ENCODE measurements around the gene ACTRT3.

Gene ACTRT3

DNA sequence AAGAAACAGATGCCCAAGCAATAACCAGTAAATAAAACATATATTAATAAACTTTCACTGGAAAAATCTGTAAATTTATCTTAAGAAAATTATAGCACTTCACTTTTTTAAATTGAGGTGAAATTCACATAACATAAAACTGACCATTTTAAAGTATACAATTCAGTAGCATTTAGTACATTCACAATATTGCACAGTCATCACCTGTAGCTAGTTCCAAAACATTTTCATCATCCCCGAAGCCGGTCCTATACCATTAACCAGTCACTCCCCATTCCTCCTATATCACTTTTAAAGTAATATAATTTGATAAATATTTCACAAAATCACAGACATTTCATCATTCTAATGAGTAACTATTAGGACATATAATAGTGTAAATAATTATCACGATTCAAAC is 35.3 kb upstream of the ACTRT3 start:
- no peak overlapping the region for H4K12ac ChIP-seq (ENCODE audit: low read depth, low read length)
- WGBS (ENCODE audit: extremely low coverage, insufficient coverage, insufficient read length): no CpG with 5 or more reads among the region's 3 CpGs
- H3K18ac ChIP-seq (ENCODE audit: low read length): no peak overlapping the region
- H3K27ac ChIP-seq (ENCODE audit: low read depth, low read length): no peak overlapping the region
- H4K91ac ChIP-seq (ENCODE audit: low read depth, low read length): no peak overlapping the region
- H3K4me3 ChIP-seq (ENCODE audit: low read depth, low read length): no peak overlapping the region
- no peak overlapping the region for H2BK5ac ChIP-seq (ENCODE audit: low read depth, low read length, poor library complexity)
- H3K4me2 ChIP-seq (ENCODE audit: low read length): no peak overlapping the region
- peaks cover 2% of the 10 kb centered on the region in 2 experiments for H3K36me3 ChIP-seq (ENCODE audit: control insufficient read depth in 1 of 2, insufficient read depth in 2 of 2, low read length in 2 of 2)
- H3K79me2 ChIP-seq (ENCODE audit: control insufficient read depth, insufficient read depth, low read length, poor library complexity): no peaks in the 10 kb centered on the region
- no peak overlapping the region for H2AFZ ChIP-seq (ENCODE audit: insufficient read depth, low read length, poor library complexity)
- H3K4me1 ChIP-seq (ENCODE audit: control insufficient read depth in 1 of 2, insufficient read depth in 2 of 2, low read length in 2 of 2): no peaks in the 10 kb centered on the region
- no peaks in the 10 kb centered on the region for H3K9me3 ChIP-seq (ENCODE audit: insufficient read depth, low read depth, low read length)
- H3K79me1 ChIP-seq (ENCODE audit: low read length): no peaks in the 10 kb centered on the region
- no peak overlapping the region for H3K23ac ChIP-seq (ENCODE audit: low read length)
- no peak overlapping the region for H3K9ac ChIP-seq (ENCODE audit: low read length)
- H2BK120ac ChIP-seq (ENCODE audit: insufficient read depth, low read length, poor library complexity): no peak overlapping the region
- DNase-seq: no peak
- H2AK5ac ChIP-seq (ENCODE audit: low read length): no peak overlapping the region
- H2BK12ac ChIP-seq (ENCODE audit: low read length): no peak overlapping the region
- H3K4ac ChIP-seq (ENCODE audit: low read depth, low read length): no peak overlapping the region
- H3K14ac ChIP-seq (ENCODE audit: low read length): no peak overlapping the region
- H4K8ac ChIP-seq (ENCODE audit: low read depth, low read length): no peak overlapping the region
- no peaks in the 10 kb centered on the region for H3K27me3 ChIP-seq (ENCODE audit: insufficient read depth, low read length)

DNA sequence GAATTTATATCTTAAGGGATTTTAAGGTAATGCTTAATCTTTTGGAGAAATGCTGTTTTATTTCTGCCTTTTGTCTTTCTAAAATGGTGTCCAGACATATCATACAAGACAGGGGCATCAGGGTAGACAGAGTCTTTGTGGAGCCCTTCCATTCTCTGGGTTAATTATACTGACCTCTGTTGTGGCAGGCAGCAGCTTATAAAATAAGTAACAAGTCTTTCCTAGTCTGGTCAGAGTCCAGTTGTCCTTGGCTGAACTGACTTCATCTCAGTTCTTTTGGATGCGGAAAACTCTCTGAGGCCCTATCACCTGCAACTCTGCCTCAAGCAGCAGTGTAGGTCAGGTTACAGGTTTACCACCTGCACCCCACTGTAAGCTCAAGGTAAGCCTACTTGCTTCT is 23.0 kb upstream of the ACTRT3 start:
- Histone ChIP-seq H3K9me3 (ENCODE audit: insufficient read depth, low read depth, low read length) (no peaks in the 10 kb centered on the region), H3K9ac (ENCODE audit: low read length) (no peak overlapping the region), H2BK120ac (ENCODE audit: insufficient read depth, low read length, poor library complexity) (no peak overlapping the region), H3K36me3 (ENCODE audit: control insufficient read depth in 1 of 2, insufficient read depth in 2 of 2, low read length in 2 of 2) (peaks cover 5 to 6% of the 10 kb centered on the region in 2 experiments), H3K18ac (ENCODE audit: low read length) (no peak overlapping the region), H3K4me2 (ENCODE audit: low read length) (no peak overlapping the region), H3K4me3 (ENCODE audit: low read depth, low read length) (no peak overlapping the region), H3K79me1 (ENCODE audit: low read length) (no peaks in the 10 kb centered on the region), H2AK5ac (ENCODE audit: low read length) (no peak overlapping the region), H3K4me1 (ENCODE audit: control insufficient read depth in 1 of 2, insufficient read depth in 2 of 2, low read length in 2 of 2) (no peaks in the 10 kb centered on the region), H3K14ac (ENCODE audit: low read length) (no peak overlapping the region), H3K4ac (ENCODE audit: low read depth, low read length) (no peak overlapping the region), H3K27me3 (ENCODE audit: insufficient read depth, low read length) (no peaks in the 10 kb centered on the region), H3K23ac (ENCODE audit: low read length) (no peak overlapping the region), H4K8ac (ENCODE audit: low read depth, low read length) (no peak overlapping the region), H4K91ac (ENCODE audit: low read depth, low read length) (no peak overlapping the region), H2BK12ac (ENCODE audit: low read length) (no peak overlapping the region), H3K27ac (ENCODE audit: low read depth, low read length) (no peak overlapping the region), H3K79me2 (ENCODE audit: control insufficient read depth, insufficient read depth, low read length, poor library complexity) (no peaks in the 10 kb centered on the region), H2BK5ac (ENCODE audit: low read depth, low read length, poor library complexity) (no peak overlapping the region), H2AFZ (ENCODE audit: insufficient read depth, low read length, poor library complexity) (no peak overlapping the region), H4K12ac (ENCODE audit: low read depth, low read length) (no peak overlapping the region)
- DNase-seq: no peak
- WGBS (ENCODE audit: extremely low coverage, insufficient coverage, insufficient read length): no CpG with 5 or more reads among the region's 1 CpG

GRCh38 chr3:169790687-169791429 is 21.5 kb upstream of the ACTRT3 start:
- H2AK5ac ChIP-seq (ENCODE audit: low read length): no peak overlapping the region
- H4K91ac ChIP-seq (ENCODE audit: low read depth, low read length): no peak overlapping the region
- no peaks in the 10 kb centered on the region for H3K79me1 ChIP-seq (ENCODE audit: low read length)
- no peak overlapping the region for H3K14ac ChIP-seq (ENCODE audit: low read length)
- no peak overlapping the region for H3K9ac ChIP-seq (ENCODE audit: low read length)
- no peak overlapping the region for H4K8ac ChIP-seq (ENCODE audit: low read depth, low read length)
- no peaks in the 10 kb centered on the region for H3K27me3 ChIP-seq (ENCODE audit: insufficient read depth, low read length)
- H4K12ac ChIP-seq (ENCODE audit: low read depth, low read length): no peak overlapping the region
- H2BK5ac ChIP-seq (ENCODE audit: low read depth, low read length, poor library complexity): no peak overlapping the region
- peaks cover 5 to 8% of the 10 kb centered on the region in 2 experiments for H3K36me3 ChIP-seq (ENCODE audit: control insufficient read depth in 1 of 2, insufficient read depth in 2 of 2, low read length in 2 of 2)
- H2AFZ ChIP-seq (ENCODE audit: insufficient read depth, low read length, poor library complexity): no peak overlapping the region
- H3K27ac ChIP-seq (ENCODE audit: low read depth, low read length): no peak overlapping the region
- no peak overlapping the region for H2BK12ac ChIP-seq (ENCODE audit: low read length)
- no peak overlapping the region for H3K4ac ChIP-seq (ENCODE audit: low read depth, low read length)
- H3K4me1 ChIP-seq (ENCODE audit: control insufficient read depth in 1 of 2, insufficient read depth in 2 of 2, low read length in 2 of 2): no peaks in the 10 kb centered on the region
- H3K4me2 ChIP-seq (ENCODE audit: low read length): no peak overlapping the region
- peak; percentile 49 to 74 for DNase-seq
- no CpG with 5 or more reads among the region's 4 CpGs for WGBS (ENCODE audit: extremely low coverage, insufficient coverage, insufficient read length)
- no peaks in the 10 kb centered on the region for H3K79me2 ChIP-seq (ENCODE audit: control insufficient read depth, insufficient read depth, low read length, poor library complexity)
- no peak overlapping the region for H2BK120ac ChIP-seq (ENCODE audit: insufficient read depth, low read length, poor library complexity)
- H3K4me3 ChIP-seq (ENCODE audit: low read depth, low read length): no peak overlapping the region
- no peaks in the 10 kb centered on the region for H3K9me3 ChIP-seq (ENCODE audit: insufficient read depth, low read depth, low read length)
- no peak overlapping the region for H3K18ac ChIP-seq (ENCODE audit: low read length)
- no peak overlapping the region for H3K23ac ChIP-seq (ENCODE audit: low read length)

GRCh38 chr3:169790219-169790618 is 20.9 kb upstream of the ACTRT3 start:
- Histone ChIP-seq H3K23ac (ENCODE audit: low read length) (no peak overlapping the region), H3K4me1 (ENCODE audit: control insufficient read depth in 1 of 2, insufficient read depth in 2 of 2, low read length in 2 of 2) (no peaks in the 10 kb centered on the region), H3K27me3 (ENCODE audit: insufficient read depth, low read length) (no peaks in the 10 kb centered on the region), H3K4me3 (ENCODE audit: low read depth, low read length) (no peak overlapping the region), H2AK5ac (ENCODE audit: low read length) (no peak overlapping the region), H3K4ac (ENCODE audit: low read depth, low read length) (no peak overlapping the region), H3K4me2 (ENCODE audit: low read length) (no peak overlapping the region), H3K36me3 (ENCODE audit: control insufficient read depth in 1 of 2, insufficient read depth in 2 of 2, low read length in 2 of 2) (peaks cover 5 to 11% of the 10 kb centered on the region in 2 experiments), H4K91ac (ENCODE audit: low read depth, low read length) (no peak overlapping the region), H2AFZ (ENCODE audit: insufficient read depth, low read length, poor library complexity) (no peak overlapping the region), H3K27ac (ENCODE audit: low read depth, low read length) (no peak overlapping the region), H4K12ac (ENCODE audit: low read depth, low read length) (no peak overlapping the region), H3K18ac (ENCODE audit: low read length) (no peak overlapping the region), H3K14ac (ENCODE audit: low read length) (no peak overlapping the region), H3K79me2 (ENCODE audit: control insufficient read depth, insufficient read depth, low read length, poor library complexity) (no peaks in the 10 kb centered on the region), H2BK120ac (ENCODE audit: insufficient read depth, low read length, poor library complexity) (no peak overlapping the region), H3K9me3 (ENCODE audit: insufficient read depth, low read depth, low read length) (no peaks in the 10 kb centered on the region), H2BK12ac (ENCODE audit: low read length) (no peak overlapping the region), H3K79me1 (ENCODE audit: low read length) (no peaks in the 10 kb centered on the region), H2BK5ac (ENCODE audit: low read depth, low read length, poor library complexity) (no peak overlapping the region), H3K9ac (ENCODE audit: low read length) (no peak overlapping the region), H4K8ac (ENCODE audit: low read depth, low read length) (no peak overlapping the region)
- no peak for DNase-seq
